Right hindlimb (tissue), 1 donor: Measurements from ENCODE around the gene CENPB.
A peak's percentile ranks its signal among the peaks of the same experiment; 100 is the strongest.

Experiments
- DNase-seq: peaks from one replicate; pipeline ENCODE4 v3.0.0-alpha.2; 2018

CENPB gene

DNA sequence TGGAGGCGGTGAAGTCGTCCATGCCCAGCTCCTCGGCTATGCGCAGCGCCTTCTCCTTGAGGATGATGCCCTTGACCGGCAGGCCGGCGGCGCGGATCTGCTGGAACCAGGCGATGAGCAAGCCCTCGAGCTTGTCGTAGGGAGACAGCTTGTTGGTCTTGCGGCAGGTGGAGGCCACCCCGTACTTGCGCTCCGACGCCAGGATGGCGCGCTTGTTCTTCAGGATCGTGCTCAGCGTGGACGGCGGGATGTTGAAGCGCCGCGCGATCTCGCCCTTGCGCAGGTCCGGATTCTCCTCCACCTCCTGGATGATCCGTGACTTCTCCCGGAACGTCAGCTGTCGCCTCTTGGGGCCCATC lies 435 bp downstream of the CENPB start:
- DNase-seq: peak; percentile 73

DNA sequence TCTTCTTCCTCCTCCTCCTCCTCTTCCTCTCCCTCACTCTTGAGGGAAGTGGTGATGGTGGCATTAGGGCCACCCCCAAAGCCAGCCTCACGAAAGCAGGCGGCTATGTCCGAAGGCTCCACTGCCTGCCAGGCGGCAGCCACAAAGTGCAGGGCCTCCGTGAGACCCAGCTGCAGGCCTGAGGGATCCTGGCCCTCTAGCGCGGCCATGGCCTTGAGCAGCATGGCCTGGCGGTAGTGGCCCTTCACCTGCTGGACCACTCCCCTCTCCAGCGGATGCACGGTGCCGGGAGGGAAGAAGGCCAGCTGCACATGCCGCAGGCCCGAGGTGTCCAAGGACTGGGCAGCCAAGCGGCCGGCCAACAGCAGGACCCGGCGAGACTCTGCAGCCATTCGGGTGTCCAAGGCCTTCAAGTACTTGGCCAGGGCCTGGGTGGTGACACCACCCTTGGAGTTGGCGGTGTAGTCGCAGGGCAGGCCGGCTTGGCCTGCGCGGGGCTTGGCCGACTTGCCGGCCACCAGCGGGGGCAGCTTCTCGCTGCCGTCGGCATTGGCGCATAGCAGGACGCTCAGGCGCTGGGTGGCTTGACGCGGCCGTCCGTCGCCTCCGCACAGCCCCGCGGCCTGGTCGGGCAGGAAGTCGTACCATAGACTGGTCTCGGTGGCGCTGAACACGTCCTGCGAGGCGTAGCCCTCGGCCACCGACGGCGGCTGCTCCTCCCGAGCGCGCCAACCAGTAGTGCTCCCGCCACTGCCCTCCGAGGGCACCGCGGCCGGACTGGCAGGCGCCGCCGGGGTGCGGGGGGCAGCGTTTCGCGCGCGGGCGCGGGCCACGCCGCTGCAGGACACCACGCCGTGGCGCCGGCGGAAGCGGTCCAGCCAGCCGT lies 1.1 kb downstream of the CENPB start:
- DNase-seq: no peak

DNA sequence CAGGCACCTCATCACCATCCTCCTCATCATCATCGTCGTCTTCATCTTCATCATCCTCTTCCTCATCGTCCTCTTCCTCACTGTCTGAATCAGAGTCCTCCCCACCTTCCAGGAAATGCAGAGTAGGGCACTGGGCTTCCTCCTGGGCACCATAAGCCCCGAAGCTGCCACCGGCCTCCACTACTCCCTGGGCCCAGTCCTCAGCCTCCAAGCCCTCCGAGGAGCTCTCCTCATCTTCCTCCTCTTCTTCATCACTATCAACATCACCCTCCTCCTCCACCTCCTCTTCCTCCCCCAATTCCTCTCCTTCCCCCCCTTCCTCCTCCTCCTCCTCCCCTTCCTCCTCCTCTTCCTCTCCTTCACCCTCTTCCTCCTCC lies 1.7 kb downstream of the CENPB start:
- no peak for DNase-seq

DNA sequence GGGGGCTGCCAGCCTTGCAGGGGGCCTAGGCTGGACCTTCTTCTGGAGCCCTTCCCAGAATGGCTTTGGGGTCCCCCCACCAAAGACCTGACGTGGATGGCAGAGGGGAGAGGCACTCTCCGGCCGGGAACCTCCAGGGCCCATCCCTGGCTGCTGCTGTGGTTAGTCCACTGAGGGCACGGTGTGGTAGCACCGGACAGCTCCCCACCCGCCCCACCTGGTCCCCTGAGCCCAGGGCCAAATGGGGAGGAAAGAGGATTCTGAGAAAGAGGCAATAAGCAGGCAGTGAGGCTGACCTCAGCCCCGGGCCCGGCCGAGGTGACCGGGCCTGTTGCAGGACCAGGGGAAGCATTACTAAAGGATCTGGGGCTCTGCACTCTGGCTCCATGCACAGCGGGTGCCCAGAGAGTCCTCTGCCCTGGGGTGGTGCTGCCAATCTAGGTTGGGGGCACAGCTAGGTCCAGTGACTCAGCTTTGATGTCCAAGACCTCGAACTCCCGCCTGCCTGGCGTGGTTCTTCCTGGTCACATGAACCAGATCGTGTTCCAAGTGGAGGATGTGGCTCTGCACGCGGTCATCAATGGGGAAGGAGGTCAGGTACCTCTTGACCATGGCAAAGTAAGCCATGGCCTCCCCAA lies 2.2 kb downstream of the CENPB start:
- DNase-seq: no peak

DNA sequence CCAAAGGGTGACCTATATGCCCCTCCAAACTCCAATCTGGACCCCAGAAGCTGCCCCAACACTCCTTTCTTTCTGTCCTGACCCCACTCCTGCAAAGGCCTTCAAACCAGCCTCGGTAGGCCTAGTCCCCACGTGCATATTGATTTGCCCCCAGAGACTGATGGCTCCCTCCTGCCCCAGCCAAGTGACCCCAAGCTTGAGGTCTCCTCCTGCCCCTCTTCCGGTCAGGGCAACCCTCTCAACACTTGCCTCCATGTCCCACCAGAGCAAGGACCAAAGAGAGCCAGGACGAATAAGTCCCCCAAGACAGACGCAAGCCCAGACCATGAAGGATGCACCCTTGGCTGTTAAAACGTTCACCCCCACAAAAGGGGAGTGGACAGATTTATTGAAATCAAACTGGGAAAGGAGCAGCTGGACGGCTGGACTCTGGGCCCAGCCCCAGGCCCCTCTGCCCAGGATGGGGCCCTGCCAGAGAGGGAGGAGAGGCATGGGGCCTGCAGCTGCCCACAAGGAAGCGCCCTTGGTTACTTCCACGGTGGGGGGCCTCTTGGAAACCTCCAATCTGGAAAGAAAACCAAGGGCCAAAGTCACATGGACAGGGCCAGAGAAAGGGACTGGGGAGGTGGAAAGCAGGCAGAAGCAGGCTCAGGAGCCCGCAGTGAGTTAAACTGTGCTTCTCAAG lies 2.9 kb downstream of the CENPB start:
- DNase-seq: no peak

DNA sequence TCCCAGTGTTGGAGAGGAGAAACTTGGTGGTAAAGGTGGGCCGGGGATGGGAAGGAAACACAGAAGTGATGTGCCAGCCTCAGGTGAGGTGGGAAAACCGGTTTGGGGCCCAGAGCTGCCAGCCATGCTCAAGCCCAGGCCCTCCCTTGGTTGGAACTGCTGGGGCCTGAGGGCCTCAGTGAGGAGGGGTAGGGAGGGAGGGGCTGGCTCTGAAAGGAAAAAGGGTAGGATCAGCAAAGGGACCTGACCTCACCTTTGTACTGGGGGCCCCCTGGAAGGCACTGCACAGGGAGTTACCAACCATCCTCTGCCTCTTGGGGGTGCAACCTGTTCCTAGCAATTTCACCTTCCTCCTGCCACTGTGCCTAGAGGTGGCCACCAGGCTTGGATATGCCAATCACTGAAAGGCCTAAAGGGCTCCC lies 3.5 kb downstream of the CENPB start:
- no peak for DNase-seq

DNA sequence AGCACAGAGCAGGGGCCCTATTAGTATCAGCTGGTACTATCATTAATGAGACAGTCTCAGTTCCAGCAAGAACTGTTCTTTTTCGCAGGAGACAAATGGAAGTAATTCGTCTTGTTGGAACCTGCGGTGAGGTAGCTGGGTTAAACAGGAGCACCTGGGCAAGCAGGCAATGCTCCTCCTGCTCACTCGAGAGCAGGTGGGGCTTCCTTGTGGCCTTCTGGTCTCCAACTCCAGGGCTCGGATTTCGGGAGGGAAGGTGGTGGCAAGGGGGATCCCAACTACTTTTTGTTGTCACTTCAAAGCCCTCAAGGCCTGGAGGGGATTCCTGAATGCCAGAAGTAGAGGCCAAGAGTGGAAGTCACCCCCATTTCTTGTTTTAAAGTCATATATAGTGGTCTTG lies 3.9 kb downstream of the CENPB start:
- no peak for DNase-seq

DNA sequence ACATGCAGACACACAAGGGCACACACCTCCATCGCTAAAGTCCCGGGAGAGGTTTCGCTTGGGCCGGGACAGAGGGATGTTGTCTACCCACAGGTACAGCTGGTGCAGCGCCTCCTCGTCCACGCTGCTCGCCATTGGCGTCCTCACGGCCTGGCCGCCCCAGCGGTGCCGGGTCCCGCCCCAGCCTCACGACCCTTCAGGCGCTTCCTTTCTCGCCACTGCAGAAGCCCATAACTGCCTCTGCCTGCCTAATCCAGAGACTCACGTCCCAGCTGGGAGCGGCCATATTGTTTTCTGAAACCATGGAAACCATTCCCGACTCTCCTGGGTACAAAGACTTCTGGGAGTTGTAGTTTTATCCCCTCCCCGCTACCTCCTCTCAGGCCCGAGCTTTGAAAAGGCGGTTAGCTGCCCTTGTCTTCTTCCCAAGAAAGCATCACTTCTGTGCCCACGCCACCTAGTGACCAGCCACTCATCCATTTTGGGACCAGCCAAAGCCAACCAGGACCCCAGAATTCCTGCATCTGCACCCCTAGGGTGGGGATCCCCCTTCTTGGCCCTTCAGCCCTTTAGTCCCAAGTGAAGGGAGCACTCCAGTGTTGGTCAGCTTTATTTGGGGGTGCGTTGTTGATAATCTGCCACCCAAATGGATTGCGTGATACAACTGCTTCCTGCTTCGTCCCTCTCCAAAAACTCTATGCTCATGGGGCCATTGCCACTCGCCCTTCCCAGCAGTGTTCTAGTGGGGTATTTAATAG lies 5.2 kb downstream of the CENPB start, which contains the start of gene SPEF1:
Gene SPEF1, minus strand, starts transcription at position 296 of the 758 bp plus-strand sequence. Its CDS starts 161 bp downstream, at position 135.
- DNase-seq: peak; percentile 91

DNA sequence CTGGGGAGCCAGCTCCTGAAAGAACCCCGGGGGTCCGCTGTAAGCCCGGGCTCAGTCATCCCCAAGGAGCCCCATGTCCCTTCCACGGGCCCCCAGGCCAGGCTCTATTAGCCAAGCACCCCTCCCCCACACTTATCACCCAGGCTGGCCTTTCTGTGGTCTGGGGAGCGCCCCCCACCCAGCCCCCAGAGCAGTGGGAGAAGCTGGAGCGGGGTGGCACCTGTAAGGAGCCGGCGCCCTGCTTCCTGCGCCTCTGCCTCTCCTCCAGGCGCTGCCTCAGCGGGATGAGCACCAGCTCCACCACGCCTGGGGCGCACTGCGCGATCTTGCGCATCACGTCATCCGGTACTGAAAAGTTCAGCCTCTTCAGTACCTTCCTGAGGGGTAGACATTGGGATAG lies 7.6 kb downstream of the CENPB start:
- DNase-seq: no peak

DNA sequence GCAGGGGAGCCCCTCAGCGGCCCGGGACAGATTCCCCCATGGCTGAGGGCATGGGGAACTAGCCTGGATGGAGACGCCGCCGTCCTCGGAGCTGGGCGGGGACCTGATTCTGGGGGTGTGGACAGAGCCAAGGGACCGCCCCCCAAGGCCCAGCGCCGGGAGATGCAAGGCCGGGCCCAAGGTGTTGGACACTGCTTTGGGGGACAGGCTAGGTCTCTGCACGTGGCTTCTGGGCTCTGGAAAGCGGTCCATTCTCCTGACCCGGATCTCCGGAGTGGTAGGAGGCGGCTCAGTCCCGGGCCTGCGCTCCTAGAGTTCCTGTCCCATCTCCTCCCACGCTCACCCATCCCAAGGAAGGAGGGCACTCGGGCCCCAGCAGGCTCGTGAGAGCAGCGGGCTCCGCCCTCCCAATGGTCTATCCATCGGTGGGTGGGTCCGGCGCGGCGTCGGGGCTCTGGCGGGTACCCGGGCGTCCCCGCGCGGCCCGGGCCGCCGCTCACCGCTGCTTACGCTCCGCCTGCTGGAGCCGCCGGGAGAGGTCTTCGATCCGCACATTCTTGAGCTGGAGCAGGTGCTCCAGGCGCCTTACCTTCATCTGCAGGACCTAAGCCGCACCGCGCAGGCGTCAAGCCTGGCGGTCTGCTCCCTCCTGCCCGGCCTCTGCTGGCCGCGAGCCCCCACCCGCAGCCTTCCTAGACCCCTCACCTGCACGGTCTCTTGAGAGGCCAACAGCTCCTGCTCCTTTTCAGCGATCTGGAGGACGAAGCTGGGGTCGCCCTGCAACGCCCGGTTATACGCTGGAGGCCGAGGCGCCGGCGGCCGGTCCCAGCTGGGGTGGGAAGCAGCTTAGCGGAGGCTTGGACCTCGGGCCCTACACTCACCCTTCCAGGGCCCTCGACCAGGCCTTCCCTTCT lies 8.6 kb downstream of the CENPB start:
- DNase-seq: no peak

DNA sequence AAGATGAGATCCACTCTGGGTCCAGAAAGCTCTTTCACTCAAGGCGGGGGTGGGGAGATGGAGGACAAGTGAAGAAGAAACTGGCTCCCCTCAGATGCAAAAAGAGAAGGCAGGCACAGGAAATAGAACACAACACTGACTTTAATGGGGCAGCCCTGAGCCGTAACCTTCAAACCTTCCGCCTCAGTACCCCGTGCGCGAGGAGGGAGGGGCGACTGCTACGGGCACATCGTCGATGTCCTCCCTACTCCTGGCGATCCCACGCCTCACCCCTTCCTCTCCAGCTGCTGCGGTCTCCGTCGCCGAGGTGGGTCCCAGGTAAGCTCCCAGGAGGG lies 9.2 kb downstream of the CENPB start:
- DNase-seq: no peak

DNA sequence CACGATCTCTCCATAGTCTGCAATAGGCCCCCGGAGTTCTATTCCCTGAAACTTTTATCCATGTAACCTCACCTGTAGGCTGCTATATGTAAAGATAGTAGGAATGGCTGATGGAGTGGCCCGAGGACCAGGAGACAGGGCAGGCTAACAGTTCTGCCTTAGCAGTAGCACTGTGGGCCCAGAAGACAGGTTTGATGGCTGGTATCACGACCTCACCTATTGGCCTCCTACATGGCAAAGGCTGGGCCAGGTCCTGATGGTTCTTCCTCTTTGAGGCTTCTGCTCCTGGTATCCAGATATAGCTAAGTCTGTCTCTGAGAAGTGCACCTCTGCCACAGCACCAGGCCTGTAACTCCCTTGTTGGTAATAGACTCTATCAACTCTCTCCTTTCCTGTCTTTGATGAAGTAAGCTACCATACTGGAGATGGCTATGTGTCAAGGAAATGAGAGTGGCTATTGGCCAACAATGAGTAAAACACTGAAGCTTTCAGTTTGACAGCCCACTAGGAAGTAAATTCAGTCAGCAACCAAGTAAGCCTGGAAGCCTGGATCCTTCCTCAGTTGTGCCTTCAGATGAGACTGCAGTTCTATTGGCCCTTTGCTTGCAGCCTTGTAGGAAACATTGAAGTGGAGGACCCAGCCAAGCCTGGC lies 11.0 kb downstream of the CENPB start:
- DNase-seq: no peak

DNA sequence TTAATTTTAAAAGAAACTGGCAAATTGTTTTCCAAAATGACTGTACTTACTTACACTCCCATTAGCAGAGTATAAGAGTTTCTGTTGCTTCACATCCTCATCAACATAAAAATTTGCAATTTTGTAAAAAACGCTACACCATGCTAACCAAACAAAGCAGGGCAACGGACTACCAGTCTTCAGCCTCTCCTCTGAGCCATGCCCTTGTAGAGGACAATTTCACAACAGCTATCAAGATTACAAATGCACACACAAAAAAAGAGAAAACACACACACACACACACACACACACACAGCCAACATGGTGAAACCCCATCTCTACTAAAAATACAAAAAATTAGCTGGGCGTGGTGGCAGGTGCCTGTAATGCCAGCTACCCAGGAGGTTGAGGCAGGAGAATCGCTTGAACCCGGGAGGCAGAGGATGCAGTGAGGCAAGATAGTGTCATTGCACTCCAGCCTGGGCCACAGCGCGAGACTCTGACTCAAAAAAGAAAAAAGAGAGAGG lies 14.9 kb downstream of the CENPB start:
- DNase-seq: no peak

DNA sequence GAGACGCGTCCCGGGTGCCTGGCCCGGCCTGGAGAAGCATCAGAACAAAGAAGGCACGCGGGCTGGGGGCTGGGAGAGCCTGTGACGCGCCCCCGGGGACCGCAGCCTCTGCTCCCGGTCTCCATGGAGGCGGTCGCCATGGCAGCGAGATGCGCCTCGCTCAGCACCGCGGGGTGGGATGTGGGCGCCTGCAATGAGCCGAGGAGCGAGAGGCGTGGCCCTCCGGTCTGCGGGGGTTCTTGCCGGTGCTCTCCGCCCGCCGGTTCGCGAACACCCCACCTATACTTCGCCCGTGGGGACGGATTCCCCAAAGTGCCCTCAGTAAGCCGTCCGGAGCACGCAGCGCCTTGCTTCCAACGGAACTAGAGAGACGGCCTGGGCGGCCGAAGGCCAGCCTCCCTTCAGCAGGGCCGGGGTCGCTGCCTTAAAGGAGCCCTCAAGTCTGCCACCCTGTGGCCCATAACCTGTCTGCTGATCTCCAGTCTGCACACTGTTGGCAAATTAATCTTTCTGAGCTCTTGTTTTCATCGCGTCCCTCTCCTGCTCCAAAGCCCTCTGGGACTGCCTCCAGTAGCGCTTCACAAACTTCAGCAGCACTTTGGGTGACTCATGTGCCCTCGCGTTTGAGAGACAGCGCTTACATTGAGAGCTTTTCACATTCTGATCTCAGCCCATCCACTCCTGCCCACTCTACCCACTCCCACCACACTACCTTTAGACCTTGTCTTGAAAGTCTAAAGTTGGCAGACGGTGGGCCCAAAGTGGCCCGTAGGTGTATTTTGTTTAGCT lies 18.0 kb downstream of the CENPB start:
- DNase-seq: peak; percentile 86

DNA sequence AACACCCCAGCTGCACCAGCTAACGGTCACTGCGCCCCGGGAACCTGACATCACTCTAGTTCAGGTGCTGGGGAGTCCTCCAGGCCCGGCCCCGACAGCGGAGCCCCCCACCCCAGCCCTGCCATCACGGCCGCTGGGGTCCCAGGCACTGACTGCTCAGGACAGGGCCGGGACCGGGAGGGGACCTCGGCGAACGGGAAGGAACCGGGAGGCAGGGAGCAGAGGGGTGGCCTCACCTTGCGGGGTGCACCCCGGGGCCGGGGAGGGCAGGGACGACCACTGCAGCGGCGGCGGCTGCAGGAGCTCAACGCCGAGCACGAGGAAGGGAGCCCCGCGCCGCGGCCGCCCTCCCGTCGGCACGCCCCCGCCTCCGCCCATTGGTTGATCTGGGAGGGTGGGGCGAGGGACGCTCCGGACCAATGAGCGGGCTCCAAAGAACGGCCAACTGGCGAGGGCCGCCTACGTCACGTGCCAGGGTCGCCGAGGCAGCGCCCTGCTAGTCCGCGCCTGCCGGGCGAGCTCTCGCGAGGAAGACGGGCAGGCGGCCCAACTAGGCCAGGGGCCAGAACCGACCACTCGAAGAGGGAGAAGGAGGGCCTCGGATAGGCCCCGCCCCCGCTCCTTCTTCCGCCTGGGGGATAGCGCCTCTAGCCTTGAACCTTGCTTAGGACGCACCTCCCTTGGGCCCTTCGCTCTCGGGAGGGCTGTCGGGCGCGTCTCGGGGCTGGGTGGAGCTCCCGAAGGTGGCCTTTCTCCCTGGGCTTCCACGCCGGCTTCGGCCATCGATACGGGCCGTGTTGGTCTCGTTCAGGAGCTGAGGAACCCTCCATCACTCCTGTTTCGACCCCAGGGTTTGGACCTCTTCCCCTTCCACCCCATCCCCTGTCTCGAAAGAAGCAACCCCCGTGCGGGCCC lies 18.9 kb downstream of the CENPB start, which contains the start of gene ADISSP:
Gene ADISSP, minus strand, starts transcription at position 327 of the 915 bp plus-strand sequence. CDS start 7,653 bp downstream, outside the sequence.
- DNase-seq: peak; percentile 99

DNA sequence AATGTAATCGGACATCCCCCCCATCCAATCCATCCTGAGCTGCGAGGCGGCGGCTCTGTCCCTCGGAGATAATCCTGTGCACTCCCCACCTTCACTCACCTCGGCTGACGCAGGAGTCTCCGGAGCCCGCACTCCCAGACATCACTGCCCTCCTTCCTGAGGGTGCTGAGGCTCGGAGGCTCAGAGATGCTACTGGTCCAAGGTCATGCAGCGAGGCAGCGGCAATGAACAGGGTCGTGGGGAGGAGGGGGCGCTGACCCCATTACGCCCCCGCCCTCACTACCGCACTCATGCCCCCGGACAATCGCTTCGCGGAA lies 19.5 kb downstream of the CENPB start:
- DNase-seq: peak; percentile 29

DNA sequence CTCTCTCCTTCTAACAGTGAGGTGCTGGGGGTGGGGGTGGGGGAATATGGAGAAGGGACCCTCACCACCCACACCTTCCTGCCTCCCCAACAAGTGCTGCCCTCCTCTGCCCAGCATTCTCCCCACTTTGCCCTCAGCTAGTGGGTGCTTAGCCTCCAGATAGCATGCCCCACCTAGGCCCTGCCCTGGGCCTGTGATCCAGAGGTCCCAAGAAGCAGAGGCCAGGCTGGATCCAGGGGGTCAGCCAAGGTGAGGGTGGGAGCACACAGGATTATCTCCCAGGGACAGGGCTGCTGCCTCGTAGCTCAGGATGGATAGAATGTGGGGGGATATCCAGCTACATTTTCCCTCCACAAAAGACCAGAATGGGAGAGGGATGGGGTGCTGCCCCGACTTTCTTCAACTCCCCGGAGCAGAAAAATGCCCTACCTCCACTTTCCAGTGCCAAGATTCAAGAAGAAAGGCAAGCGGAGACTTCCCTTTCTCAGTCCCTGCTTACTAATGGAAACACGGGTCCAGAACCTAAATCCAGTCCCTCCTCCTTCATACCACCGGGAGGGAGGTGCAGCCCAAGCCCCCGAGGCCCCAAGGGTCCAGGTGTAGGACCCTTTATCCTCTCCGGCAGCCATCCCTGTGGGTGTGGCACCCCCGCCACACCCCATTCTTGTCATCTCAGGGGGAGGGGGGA lies 20.0 kb downstream of the CENPB start:
- no peak for DNase-seq

DNA sequence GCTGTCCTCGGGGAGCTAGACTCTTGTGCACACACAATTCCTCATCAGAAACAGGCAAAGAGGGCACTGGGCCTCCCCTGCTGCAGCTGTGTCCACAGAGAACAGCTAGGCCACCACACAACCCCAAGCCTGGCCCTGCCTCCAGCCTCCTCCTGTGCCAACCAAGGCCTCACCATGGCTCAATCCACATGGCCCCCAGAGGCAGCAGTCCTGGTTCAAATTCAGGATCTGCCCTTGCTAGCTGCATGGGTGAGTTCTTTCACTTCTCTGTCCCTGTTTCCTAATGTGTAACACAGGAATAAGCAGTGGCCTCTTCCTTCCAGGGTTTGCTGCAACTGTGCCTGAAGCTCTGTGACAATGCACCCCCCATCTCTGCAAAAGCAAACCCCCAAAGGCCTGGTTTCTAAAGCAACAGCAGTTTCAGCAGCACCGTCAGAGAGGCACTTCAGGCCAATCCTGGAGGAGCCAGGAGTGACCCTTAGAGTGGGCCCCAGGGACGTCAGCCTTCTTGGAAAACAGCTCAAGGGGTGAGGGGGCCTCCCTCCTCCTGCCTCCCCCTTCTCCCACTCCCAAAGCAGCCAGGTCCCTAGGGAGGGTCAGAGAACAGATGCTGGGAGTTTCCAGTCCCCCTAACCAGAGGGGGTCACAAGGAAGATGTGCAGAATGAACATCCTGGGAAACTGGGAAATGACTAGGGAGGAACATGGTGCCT lies 21.2 kb downstream of the CENPB start:
- peak; percentile 41 for DNase-seq
